Lung (tissue), 12 donors: ENCODE results near the gene SPI1. TPM values are rescaled to one million over a fixed set of nuclear protein-coding genes. Genes with fewer than 3 reads are reported as not detected.

Experiments used
- ATAC-seq: fragments of 200-7000 bp; cut with Tn5 transposase; one replicate; pipeline ENCODE4 v1.9.1; 2020; ENCODE audit warnings: moderate number of reproducible peaks; ENCODE audit not compliant: insufficient read depth, low FRiP score
- DNase-seq, 3 donors: peaks; one replicate each; pipeline ENCODE4 v3.0.0-alpha.2; 2013 to 2017
- H3K27ac ChIP-seq, 2 donors: one replicate each; pipeline ENCODE4 v1.5.1; 2013; ENCODE audit warnings: mild to moderate bottlenecking in 2 of 2, moderate library complexity in 2 of 2, control low read depth in 1 of 2, inconsistent platforms in 1 of 2, low read depth in 1 of 2, low read length in 1 of 2
- H3K27me3 ChIP-seq, 3 donors: one replicate each; pipeline ENCODE4 v1.5.1; 2013; ENCODE audit warnings: low read length in 2 of 3; ENCODE audit not compliant: control insufficient read depth in 3 of 3, insufficient read depth in 3 of 3
- H3K36me3 ChIP-seq, 4 donors: one replicate each; pipeline ENCODE4 v1.5.1; 2013; ENCODE audit warnings: low read length in 4 of 4, mild to moderate bottlenecking in 1 of 4, moderate library complexity in 1 of 4; ENCODE audit not compliant: control insufficient read depth in 4 of 4, insufficient read depth in 4 of 4
- H3K4me1 ChIP-seq, 5 donors: one replicate each; pipeline ENCODE4 v1.5.1; 2013; ENCODE audit warnings: low read length in 5 of 5, mild to moderate bottlenecking in 2 of 5, moderate library complexity in 1 of 5; ENCODE audit not compliant: control insufficient read depth in 5 of 5, insufficient read depth in 5 of 5
- H3K4me3 ChIP-seq: one replicate; pipeline ENCODE4 v1.5.1; 2013; ENCODE audit warnings: mild to moderate bottlenecking, control low read depth, moderate library complexity
- H3K9ac ChIP-seq, 2 donors: one replicate each; pipeline ENCODE4 v1.5.1; 2013; ENCODE audit warnings: low read length in 2 of 2, control low read depth in 1 of 2; ENCODE audit not compliant: insufficient read depth in 1 of 2
- H3K9me3 ChIP-seq, 4 donors: one replicate each; pipeline ENCODE4 v1.5.1; 2013; ENCODE audit warnings: low read length in 3 of 4, mild to moderate bottlenecking in 1 of 4, moderate library complexity in 1 of 4; ENCODE audit not compliant: control insufficient read depth in 4 of 4, insufficient read depth in 3 of 4
- WGBS, 2 donors: extraction: QIAGEN DNeasy Blood & Tissue Kit; methylation state at CpG; one replicate each; pipeline ENCODE4 v1.1.7; 2013; 5-methylcytosine and 5-hydroxymethylcytosine counted together
- polyA plus RNA-seq, 2 donors: library from polyadenylated mRNA; stranded (reverse); fragments of 200-250 nt; gene quantifications; one replicate each; pipeline ENCODE4 v1.2.1, GENCODE V29; 2013
- total RNA-seq, 2 donors: library from RNA; depleted of rRNA in 1 of 2; stranded (reverse); fragments of >200 nt in 1 of 2; gene quantifications; one replicate each; pipeline ENCODE4 v1.2.1, GENCODE V29; 2014 to 2021
- TF ChIP-seq, protein P1 (sequence below): IDR thresholded peaks from 2 replicates; pipeline ENCODE4 v1.5.1; 2012; ENCODE audit warnings: mild to moderate bottlenecking; ENCODE audit errors: control extremely low read depth, extremely low read depth
- donor health status: control.
- donor health status: control.
- donor health status: Bipolar disorder and iron deficiency.
- donor health status: healthy.
- donor health status: DM: yes; HTN: yes; CAD: no.

The SPI1 gene
- total and polyA plus RNA-seq, 4 donors: 27.6 to 344 (median 156) TPM

DNA sequence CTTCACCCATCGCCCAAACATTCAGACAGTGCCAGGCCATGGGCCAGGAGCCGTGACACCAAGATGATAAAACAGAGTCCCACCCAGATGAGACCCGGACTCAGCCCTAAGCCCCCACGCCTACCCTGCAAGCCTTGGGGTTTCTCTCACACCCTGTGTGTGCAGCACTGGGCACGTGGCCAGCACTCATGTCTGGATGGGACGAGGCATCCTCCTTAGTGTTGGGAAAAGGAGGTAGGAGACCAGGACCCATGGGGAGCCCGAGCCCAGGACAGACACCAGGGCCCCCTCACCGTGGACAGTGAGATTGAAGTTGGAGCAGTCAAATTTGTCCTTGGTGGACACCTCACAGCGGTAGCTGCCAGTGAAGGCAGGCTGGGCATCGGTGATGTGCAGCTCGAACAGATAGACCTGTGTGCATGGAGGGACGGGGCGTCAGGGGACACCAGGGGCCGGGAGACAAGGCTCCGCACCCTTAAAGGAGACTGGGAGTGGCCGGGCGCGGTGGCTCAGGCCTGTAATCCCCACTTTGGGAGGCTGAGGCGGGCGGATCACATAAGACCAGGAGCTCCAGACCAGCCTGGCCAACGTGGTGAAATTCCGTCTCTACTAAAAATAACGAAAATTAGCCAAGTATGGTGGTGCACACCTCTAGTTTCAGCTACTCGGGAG, 30.1 kb downstream of the SPI1 start:
- 83 to 91% methylated on average over 24 of the region's 24 CpGs for WGBS, 2 donors
- TF ChIP-seq, protein P1, sequence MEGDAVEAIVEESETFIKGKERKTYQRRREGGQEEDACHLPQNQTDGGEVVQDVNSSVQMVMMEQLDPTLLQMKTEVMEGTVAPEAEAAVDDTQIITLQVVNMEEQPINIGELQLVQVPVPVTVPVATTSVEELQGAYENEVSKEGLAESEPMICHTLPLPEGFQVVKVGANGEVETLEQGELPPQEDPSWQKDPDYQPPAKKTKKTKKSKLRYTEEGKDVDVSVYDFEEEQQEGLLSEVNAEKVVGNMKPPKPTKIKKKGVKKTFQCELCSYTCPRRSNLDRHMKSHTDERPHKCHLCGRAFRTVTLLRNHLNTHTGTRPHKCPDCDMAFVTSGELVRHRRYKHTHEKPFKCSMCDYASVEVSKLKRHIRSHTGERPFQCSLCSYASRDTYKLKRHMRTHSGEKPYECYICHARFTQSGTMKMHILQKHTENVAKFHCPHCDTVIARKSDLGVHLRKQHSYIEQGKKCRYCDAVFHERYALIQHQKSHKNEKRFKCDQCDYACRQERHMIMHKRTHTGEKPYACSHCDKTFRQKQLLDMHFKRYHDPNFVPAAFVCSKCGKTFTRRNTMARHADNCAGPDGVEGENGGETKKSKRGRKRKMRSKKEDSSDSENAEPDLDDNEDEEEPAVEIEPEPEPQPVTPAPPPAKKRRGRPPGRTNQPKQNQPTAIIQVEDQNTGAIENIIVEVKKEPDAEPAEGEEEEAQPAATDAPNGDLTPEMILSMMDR: no peak
- Histone ChIP-seq H3K36me3 (no peaks in the 10 kb centered on the region), H3K4me1 (peaks cover 0 to 3% (median 0%) of the 10 kb centered on the region in 5 donors), H3K27me3 (no peaks in the 10 kb centered on the region), H3K9me3 (peaks cover 0 to 4% (median 0%) of the 10 kb centered on the region in 4 donors), H3K4me3 (no peak overlapping the region), H3K27ac (peak overlapping the region in 1 of 2 donors; percentile 42), H3K9ac (no peak overlapping the region)
- ATAC-seq (no peak), DNase-seq (no peak)

DNA sequence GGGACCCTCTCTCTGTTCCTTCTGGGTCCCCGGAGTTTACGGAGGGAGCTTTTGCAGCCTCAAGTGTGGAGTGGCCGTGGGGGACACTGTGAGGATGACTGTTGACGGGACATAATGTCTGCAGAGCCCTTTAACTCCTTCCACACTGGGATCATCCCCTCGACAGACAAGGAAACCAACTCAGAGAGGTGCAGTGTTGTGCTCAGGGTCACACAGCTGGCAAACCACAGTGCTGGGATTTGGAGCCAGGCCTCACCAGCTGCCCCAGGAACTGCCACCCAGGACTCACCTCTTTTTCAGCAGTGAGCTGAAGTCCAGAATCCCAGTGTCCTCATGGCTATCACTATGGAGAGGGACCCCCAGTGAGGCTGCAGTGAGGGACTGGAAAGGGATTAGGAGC, 31.2 kb downstream of the SPI1 start:
- H3K27me3 ChIP-seq: no peaks in the 10 kb centered on the region
- WGBS, 2 donors: 82 to 90% methylated on average over 5 of the region's 5 CpGs
- peaks cover 0 to 3% (median 0%) of the 10 kb centered on the region in 5 donors for H3K4me1 ChIP-seq
- DNase-seq (no peak), ATAC-seq (no peak)
- H3K4me3 ChIP-seq: no peak overlapping the region
- peaks cover 0 to 4% (median 0%) of the 10 kb centered on the region in 4 donors for H3K9me3 ChIP-seq
- no peak overlapping the region for H3K27ac ChIP-seq
- peaks cover 0 to 2% (median 0%) of the 10 kb centered on the region in 4 donors for H3K36me3 ChIP-seq
- H3K9ac ChIP-seq: no peak overlapping the region
- TF ChIP-seq, protein P1: no peak

DNA sequence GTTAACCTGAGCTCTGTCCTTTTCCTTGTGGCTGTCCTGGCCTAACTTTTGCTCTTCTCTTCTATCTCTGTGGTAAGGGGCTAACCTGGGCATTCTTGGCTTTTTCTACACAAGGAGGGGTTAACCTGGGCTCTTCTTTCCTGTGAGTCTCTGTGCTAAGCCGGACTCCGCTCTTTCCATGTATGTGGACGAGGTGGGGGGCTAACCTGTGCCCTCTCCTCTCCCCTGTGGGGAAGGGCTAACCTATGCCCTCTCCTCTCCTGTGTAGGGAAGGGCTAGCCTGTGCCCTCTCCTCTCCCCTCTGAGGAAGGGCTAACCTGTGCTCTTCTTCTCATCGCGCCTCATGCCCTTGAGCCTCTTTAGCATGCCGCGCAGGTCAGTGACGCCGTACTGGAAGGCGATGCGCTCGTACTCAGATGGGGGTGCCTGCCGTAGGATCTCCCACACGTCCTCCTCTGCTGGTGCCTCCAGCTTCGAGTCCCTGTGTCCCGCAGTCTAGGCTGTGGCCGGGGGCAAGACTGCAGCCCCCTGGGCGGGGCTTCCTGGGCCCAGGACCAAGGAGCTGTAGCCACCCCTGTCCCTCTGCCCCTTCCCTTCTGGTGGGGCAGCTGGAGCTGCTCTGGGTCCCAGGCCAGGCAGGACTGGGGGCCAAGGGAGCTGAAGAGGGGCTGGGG, 32.3 kb downstream of the SPI1 start:
- Histone ChIP-seq H3K4me1 (no peaks in the 10 kb centered on the region), H3K9ac (no peak overlapping the region), H3K27me3 (no peaks in the 10 kb centered on the region), H3K36me3 (peaks cover 0 to 2% (median 0%) of the 10 kb centered on the region in 4 donors), H3K4me3 (no peak overlapping the region), H3K9me3 (peaks cover 0 to 4% (median 0%) of the 10 kb centered on the region in 4 donors), H3K27ac (peak overlapping the region in 1 of 2 donors; percentile 25)
- ATAC-seq (no peak), DNase-seq (no peak)
- TF ChIP-seq, protein P1: no peak
- 88 to 92% methylated on average over 15 to 18 of the region's 18 CpGs for WGBS, 2 donors
